Adrenal gland (tissue), 12 donors: ENCODE data around the gene RNASE7. TPM values are rescaled to one million over a fixed set of nuclear protein-coding genes. Genes with fewer than 3 reads are reported as not detected.

ENCODE experiments used
- DNase-seq, 7 donors: peaks; one replicate each; pipeline ENCODE4 v3.0.0-alpha.2; 2019 to 2020
- H3K27ac ChIP-seq, 5 donors: fragments of 200-600 bp; sonication (generic) in 4 of 5; 1 replicate in 3 of 5; 2 replicates in 2 of 5; pipeline versions ENCODE4 v1.5.1 to v1.8.0; 2016 to 2020; ENCODE audit warnings: mild to moderate bottlenecking in 1 of 5
- H3K27me3 ChIP-seq: fragments of 200-600 bp; 2 replicates; pipeline ENCODE4 v1.8.0; 2021
- H3K36me3 ChIP-seq, 2 donors: fragments of 200-600 bp; replicated peaks in 1 of 2; 1 replicate in 1 of 2; 2 replicates in 1 of 2; pipeline versions ENCODE4 v1.5.1 to v1.8.0; 2018 to 2022
- H3K4me1 ChIP-seq, 2 donors: fragments of 200-600 bp; replicated peaks in 1 of 2; 1 replicate in 1 of 2; 2 replicates in 1 of 2; pipeline versions ENCODE4 v1.5.1 to v1.8.0; 2018 to 2021
- H3K4me3 ChIP-seq, 4 donors: fragments of 200-600 bp; sonication (generic) in 3 of 4; one replicate each; pipeline ENCODE4 v1.5.1; 2016 to 2018
- H3K9me3 ChIP-seq, 3 donors: fragments of 200-600 bp; sonication (generic) in 1 of 3; replicated peaks in 1 of 3; 1 replicate in 2 of 3; 2 replicates in 1 of 3; pipeline versions ENCODE4 v1.5.1 to v1.8.0; 2016 to 2021
- POLR2A ChIP-seq, 2 donors: fragments of 450-650 bp; IDR thresholded peaks; one replicate each; pipeline ENCODE4 v1.6.1; 2017; ENCODE audit warnings: antibody characterized with exemption in 2 of 2, mild to moderate bottlenecking in 2 of 2, moderate library complexity in 1 of 2
- WGBS, 4 donors: extraction: QIAGEN DNeasy Blood & Tissue Kit in 2 of 4; methylation state at CpG; one replicate each; pipeline versions ENCODE4 v1.1.5 to v1.1.7; 2013 to 2017; 5-methylcytosine and 5-hydroxymethylcytosine counted together
- intact Hi-C, 2 donors: fragments of 100-400 bp; cut with DNase I; formaldehyde crosslinking; loops; one replicate each; pipeline versions ENCODE4 v1.14.1 to v1.15.0; 2022 to 2023
- polyA plus RNA-seq, 3 donors: library from polyadenylated mRNA; stranded (reverse); fragments of 200-250 nt in 2 of 3; fragments of 350-450 nt in 1 of 3; fragmentation: Illumina TruSeq in 1 of 3; extraction: RNeasy Lipid Tissue Mini Kit (QIAGEN cat#74804) in 1 of 3; gene quantifications; one replicate each; pipeline ENCODE4 v1.2.3, GENCODE V29; 2013 to 2014
- total RNA-seq, 9 donors: library from RNA; depleted of rRNA in 4 of 9; stranded (reverse); fragments of >200 nt in 4 of 9; fragments of 120-200 nt in 1 of 9; fragmentation: NEBNext Ultra II Directional in 1 of 9; extraction: Animal tissue kit (Norgen Biotek cat#: 25700) in 1 of 9; gene quantifications; one replicate each; pipeline versions ENCODE4 v1.1.0 to v1.2.4, GENCODE V29; 2013 to 2023
- TF ChIP-seq, protein P1 (sequence below), 6 experiments: fragments of 450-650 bp in 4 of 6; fragments of 200-600 bp in 2 of 6; sonication (generic) in 1 of 6; IDR thresholded peaks; 1 replicate in 5 of 6; 2 replicates in 1 of 6; pipeline versions ENCODE4 v1.5.1 to v1.8.0; 2016 to 2021; ENCODE audit warnings: antibody characterized with exemption in 6 of 6, mild to moderate bottlenecking in 2 of 6, moderate library complexity in 1 of 6
- donor health status: healthy with polysubstance abuse.
- donor health status: Bipolar disorder and iron deficiency.
- donor health status: DM: yes; HTN: yes; CAD: no.
- donor health status: DM: no; HTN: no; CAD: no.
- donor health status: DM: no; HTN: no; CAD: no.
- donor health status: DM: yes; HTN: yes; CAD: no.

Gene RNASE7
- total and polyA plus RNA-seq, 12 donors = 0.20 to 0.34 TPM; not detected in 10

DNA sequence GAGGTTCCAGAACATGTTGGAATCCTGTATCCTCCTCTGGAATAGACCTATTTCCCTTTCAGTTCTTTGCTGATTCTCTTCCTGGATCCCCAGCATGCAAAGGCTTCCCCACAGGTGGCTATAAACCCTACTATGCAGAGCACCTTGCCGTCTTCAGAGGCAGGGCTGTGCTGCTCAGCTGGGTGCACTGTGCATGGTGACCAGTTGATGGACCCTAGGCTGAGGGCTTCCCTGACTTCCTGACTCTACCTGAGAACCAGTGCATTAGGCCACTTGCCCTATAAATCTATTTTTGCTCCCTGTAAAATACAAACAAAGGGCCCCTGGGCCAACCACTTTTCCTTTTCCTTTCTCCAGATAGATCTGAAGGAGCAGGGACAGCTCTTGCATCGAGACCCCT is 42.2 kb downstream of the RNASE7 start:
- Histone ChIP-seq H3K27ac (peak overlapping the region in 3 of 5 donors; percentile 2 to 71 (median 69)), H3K4me1 (peaks cover 0 to 7% of the 10 kb centered on the region in 2 donors), H3K4me3 (no peak overlapping the region), H3K27me3 (no peaks in the 10 kb centered on the region), H3K36me3 (peaks cover 0 to 92% of the 10 kb centered on the region in 2 donors), H3K9me3 (no peaks in the 10 kb centered on the region)
- 80 to 100% (median 82%) methylated on average over 2 of the region's 2 CpGs for WGBS, 4 donors
- TF ChIP-seq, protein P1, sequence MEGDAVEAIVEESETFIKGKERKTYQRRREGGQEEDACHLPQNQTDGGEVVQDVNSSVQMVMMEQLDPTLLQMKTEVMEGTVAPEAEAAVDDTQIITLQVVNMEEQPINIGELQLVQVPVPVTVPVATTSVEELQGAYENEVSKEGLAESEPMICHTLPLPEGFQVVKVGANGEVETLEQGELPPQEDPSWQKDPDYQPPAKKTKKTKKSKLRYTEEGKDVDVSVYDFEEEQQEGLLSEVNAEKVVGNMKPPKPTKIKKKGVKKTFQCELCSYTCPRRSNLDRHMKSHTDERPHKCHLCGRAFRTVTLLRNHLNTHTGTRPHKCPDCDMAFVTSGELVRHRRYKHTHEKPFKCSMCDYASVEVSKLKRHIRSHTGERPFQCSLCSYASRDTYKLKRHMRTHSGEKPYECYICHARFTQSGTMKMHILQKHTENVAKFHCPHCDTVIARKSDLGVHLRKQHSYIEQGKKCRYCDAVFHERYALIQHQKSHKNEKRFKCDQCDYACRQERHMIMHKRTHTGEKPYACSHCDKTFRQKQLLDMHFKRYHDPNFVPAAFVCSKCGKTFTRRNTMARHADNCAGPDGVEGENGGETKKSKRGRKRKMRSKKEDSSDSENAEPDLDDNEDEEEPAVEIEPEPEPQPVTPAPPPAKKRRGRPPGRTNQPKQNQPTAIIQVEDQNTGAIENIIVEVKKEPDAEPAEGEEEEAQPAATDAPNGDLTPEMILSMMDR (IDR thresholded peaks at IDR 0.05) = no peak
- TF ChIP-seq POLR2A (IDR thresholded peaks at IDR 0.05) = no peak
- no peak for DNase-seq
- intact Hi-C loops = no loop called here

DNA sequence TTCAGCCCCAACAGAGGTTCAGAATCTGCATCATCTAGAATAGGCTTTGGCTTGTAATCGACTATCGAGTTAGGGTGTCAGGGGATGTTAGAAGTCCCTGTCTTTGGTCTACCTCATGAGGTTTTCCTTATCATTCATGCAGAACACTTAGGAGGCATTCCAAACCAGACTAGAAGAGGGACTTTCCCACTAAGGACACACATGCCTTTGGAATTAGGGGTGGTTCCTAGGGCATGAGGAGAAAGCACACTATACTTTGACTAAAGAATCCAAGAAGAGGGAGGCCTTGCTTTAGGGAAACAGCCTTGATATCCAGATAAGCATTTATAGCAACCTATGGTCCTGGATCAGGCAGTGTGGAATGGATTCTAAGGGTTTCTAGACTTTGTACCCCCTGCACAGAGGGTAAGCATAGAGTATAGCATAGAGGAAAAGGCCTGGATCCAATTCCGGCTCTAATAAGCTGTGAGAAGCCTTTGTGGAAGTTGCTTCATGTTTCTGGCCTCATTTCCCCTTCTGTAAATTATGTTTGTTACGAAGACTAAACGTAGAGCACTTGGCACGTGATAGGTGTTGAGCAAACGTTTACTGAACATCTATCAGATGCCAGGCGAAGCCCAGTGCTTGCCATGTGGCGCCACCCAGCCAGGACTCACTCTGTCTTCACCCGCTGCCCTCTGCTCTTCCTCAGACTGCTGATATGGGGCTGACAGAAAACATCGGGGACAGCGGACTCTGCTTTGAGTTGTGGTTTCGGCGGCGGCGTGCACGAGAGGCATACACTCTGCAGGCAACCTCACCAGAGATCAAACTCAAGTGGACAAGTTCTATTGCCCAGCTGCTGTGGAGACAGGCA is 43.1 kb downstream of the RNASE7 start:
- DNase-seq = peak in 6 of 7 donors; percentile 61 to 86 (median 75)
- Histone ChIP-seq H3K27ac (peak overlapping the region in 4 of 5 donors; percentile 2 to 71 (median 46)), H3K36me3 (peaks cover 0 to 94% of the 10 kb centered on the region in 2 donors)

DNA sequence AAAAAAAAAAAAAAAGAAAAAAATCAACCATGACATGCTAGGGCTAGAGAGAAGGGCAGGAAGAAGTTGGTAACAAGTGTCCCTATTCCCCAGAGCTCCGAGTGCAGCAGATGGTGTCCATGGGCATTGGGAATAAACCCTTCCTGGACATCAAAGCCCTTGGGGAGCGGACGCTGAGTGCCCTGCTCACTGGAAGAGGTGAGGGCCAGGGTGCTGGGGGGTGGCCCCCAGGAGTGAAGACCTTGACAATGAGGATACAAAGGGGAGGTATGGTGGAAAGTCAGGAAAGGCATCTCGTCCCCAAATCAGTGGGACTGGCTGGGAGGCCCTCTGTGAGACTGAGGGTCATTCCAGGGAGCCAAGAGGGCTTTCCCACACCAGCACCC is 44.7 kb downstream of the RNASE7 start:
- Histone ChIP-seq H3K27ac (peak overlapping the region in 3 of 5 donors; percentile 9 to 47 (median 42)), H3K9me3 (no peaks in the 10 kb centered on the region), H3K27me3 (no peaks in the 10 kb centered on the region), H3K4me3 (no peak overlapping the region), H3K4me1 (peaks cover 0 to 11% of the 10 kb centered on the region in 2 donors), H3K36me3 (peaks cover 0 to 94% of the 10 kb centered on the region in 2 donors)
- 58 to 66% (median 63%) methylated on average over 4 of the region's 4 CpGs for WGBS, 4 donors
- TF ChIP-seq, protein P1 (IDR thresholded peaks at IDR 0.05) = no peak
- TF ChIP-seq POLR2A (IDR thresholded peaks at IDR 0.05) = no peak
- peak in 1 of 7 donors; percentile 12 for DNase-seq
- intact Hi-C loops = no loop called here

More for the DNA sequence above, 43.1 kb downstream of the RNASE7 start:
- intact Hi-C loops = no loop called here
- H3K9me3 ChIP-seq = no peaks in the 10 kb centered on the region
- no peak overlapping the region for H3K4me3 ChIP-seq
- H3K4me1 ChIP-seq = peaks cover 0 to 7% of the 10 kb centered on the region in 2 donors
- 63 to 73% (median 67%) methylated on average over 16 to 17 of the region's 17 CpGs for WGBS, 4 donors
- no peaks in the 10 kb centered on the region for H3K27me3 ChIP-seq
- TF ChIP-seq, protein P1 (IDR thresholded peaks at IDR 0.05) = no peak
- peak in 1 of 2 donors; percentile 11 for TF ChIP-seq POLR2A (IDR thresholded peaks at IDR 0.05)

DNA sequence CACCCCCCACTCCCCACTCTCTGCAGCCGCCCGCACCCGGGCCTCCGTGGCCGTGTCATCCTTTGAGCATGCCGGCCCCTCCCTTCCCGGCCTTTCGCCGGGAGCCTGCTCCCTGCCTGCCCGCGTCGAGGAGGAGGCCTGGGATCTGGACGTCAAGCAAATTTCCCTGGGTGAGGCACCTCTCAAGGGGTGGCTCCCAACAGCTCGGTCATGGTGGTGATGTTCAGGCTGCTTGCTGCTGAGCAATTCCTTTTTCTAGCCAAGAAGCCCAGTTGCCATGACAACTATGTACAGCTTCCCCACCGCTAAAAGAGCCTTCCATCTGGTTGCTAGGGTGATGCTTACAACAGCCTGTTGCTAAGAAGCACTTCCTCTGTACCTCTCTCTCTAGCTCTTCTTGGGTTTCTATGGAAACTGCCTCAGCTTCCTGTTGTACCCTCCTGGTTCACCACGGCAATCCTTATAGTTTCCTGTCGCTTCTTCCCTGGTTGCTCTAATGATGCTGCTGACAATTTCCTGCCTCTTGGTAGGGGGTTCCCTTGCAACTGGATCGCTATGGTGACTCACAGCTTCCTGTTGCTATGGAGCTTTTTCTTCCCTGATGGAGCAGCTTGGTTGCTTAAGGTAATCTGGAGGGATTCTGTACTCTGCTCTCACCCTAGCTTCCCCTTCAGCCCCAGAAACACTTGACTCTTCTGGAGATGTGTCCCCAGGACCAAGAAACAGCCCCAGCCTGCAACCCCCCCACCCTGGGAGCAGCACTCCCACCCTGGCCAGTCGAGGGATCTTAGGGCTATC is 45.3 kb downstream of the RNASE7 start:
- no peak for TF ChIP-seq POLR2A (IDR thresholded peaks at IDR 0.05)
- TF ChIP-seq, protein P1 (IDR thresholded peaks at IDR 0.05) = no peak
- H3K4me1 ChIP-seq = peaks cover 0 to 15% of the 10 kb centered on the region in 2 donors
- 29 to 33% (median 30%) methylated on average over 6 to 19 of the region's 19 CpGs for WGBS, 4 donors
- peak overlapping the region in 3 of 5 donors; percentile 9 to 47 (median 44) for H3K27ac ChIP-seq
- peaks cover 0 to 94% of the 10 kb centered on the region in 2 donors for H3K36me3 ChIP-seq
- H3K9me3 ChIP-seq = no peaks in the 10 kb centered on the region
- H3K4me3 ChIP-seq = no peak overlapping the region
- intact Hi-C loops = no loop called here
- H3K27me3 ChIP-seq = no peaks in the 10 kb centered on the region
- DNase-seq = peak in 5 of 7 donors; percentile 41 to 76 (median 51)
